ENCODE results near the gene CFC1.
"Not testable (repeated sequence)": the region's sequence is repeated elsewhere in the genome, so short reads cannot be mapped to it uniquely, and the experiment has no call there.

The CFC1 gene

GRCh38 chr2:130592791-130593414 is 6.5 kb downstream of the CFC1 start:
- H3K4me1 ChIP-seq (ENCODE audit: insufficient read depth, low read length); H3K9ac ChIP-seq (ENCODE audit: low read depth, low read length); H3K9me3 ChIP-seq (ENCODE audit: control insufficient read depth, insufficient read depth, low read length); H3K36me3 ChIP-seq (ENCODE audit: insufficient read depth, low read length): not testable (repeated sequence)

GRCh38 chr2:130590842-130591359 is 8.5 kb downstream of the CFC1 start:
- H3K9me3 ChIP-seq (ENCODE audit: control insufficient read depth, insufficient read depth, low read length); H3K9ac ChIP-seq (ENCODE audit: low read depth, low read length); H3K4me1 ChIP-seq (ENCODE audit: insufficient read depth, low read length); H3K36me3 ChIP-seq (ENCODE audit: insufficient read depth, low read length): not testable (repeated sequence)

GRCh38 chr2:130590170-130590841 is 9.1 kb downstream of the CFC1 start:
- not testable (repeated sequence) for H3K36me3 ChIP-seq (ENCODE audit: insufficient read depth, low read length); H3K4me1 ChIP-seq (ENCODE audit: insufficient read depth, low read length); H3K9me3 ChIP-seq (ENCODE audit: control insufficient read depth, insufficient read depth, low read length); H3K9ac ChIP-seq (ENCODE audit: low read depth, low read length)

GRCh38 chr2:130588688-130589458 is 10.5 kb downstream of the CFC1 start:
- H3K36me3 ChIP-seq (ENCODE audit: insufficient read depth, low read length); H3K9me3 ChIP-seq (ENCODE audit: control insufficient read depth, insufficient read depth, low read length); H3K4me1 ChIP-seq (ENCODE audit: insufficient read depth, low read length); H3K9ac ChIP-seq (ENCODE audit: low read depth, low read length): not testable (repeated sequence)

- H3K9ac ChIP-seq (ENCODE audit: low read depth, low read length), result not testable (repeated sequence)
Observed at GRCh38 chr2:130584726-130585125, 14.6 kb downstream of the CFC1 start.

GRCh38 chr2:130583582-130583981 is 15.8 kb downstream of the CFC1 start:
- not testable (repeated sequence) for H3K9ac ChIP-seq (ENCODE audit: low read depth, low read length); H3K9me3 ChIP-seq (ENCODE audit: control insufficient read depth, insufficient read depth, low read length); H3K4me1 ChIP-seq (ENCODE audit: insufficient read depth, low read length); H3K36me3 ChIP-seq (ENCODE audit: insufficient read depth, low read length)

More at GRCh38 chr2:130584726-130585125, 14.6 kb downstream of the CFC1 start:
- H3K4me1 ChIP-seq (ENCODE audit: insufficient read depth, low read length); H3K36me3 ChIP-seq (ENCODE audit: insufficient read depth, low read length); H3K9me3 ChIP-seq (ENCODE audit: control insufficient read depth, insufficient read depth, low read length): not testable (repeated sequence)

- H3K9ac ChIP-seq (ENCODE audit: low read depth, low read length); H3K36me3 ChIP-seq (ENCODE audit: insufficient read depth, low read length): not testable (repeated sequence)
Observed at GRCh38 chr2:130582970-130583369, 16.4 kb downstream of the CFC1 start.

GRCh38 chr2:130581491-130581890 is 17.9 kb downstream of the CFC1 start:
- not testable (repeated sequence) for H3K9me3 ChIP-seq (ENCODE audit: control insufficient read depth, insufficient read depth, low read length); H3K36me3 ChIP-seq (ENCODE audit: insufficient read depth, low read length); H3K9ac ChIP-seq (ENCODE audit: low read depth, low read length); H3K4me1 ChIP-seq (ENCODE audit: insufficient read depth, low read length)

More at GRCh38 chr2:130582970-130583369, 16.4 kb downstream of the CFC1 start:
- H3K4me1 ChIP-seq (ENCODE audit: insufficient read depth, low read length); H3K9me3 ChIP-seq (ENCODE audit: control insufficient read depth, insufficient read depth, low read length): not testable (repeated sequence)

- H3K9me3 ChIP-seq (ENCODE audit: control insufficient read depth, insufficient read depth, low read length); H3K36me3 ChIP-seq (ENCODE audit: insufficient read depth, low read length); H3K4me1 ChIP-seq (ENCODE audit: insufficient read depth, low read length); H3K9ac ChIP-seq (ENCODE audit: low read depth, low read length): not testable (repeated sequence)
Observed at GRCh38 chr2:130579121-130579520, 20.3 kb downstream of the CFC1 start.

- H3K4me1 ChIP-seq (ENCODE audit: insufficient read depth, low read length); H3K9me3 ChIP-seq (ENCODE audit: control insufficient read depth, insufficient read depth, low read length); H3K9ac ChIP-seq (ENCODE audit: low read depth, low read length); H3K36me3 ChIP-seq (ENCODE audit: insufficient read depth, low read length): not testable (repeated sequence)
Observed at GRCh38 chr2:130577559-130577958, 21.8 kb downstream of the CFC1 start.

- H3K9me3 ChIP-seq (ENCODE audit: control insufficient read depth, insufficient read depth, low read length); H3K36me3 ChIP-seq (ENCODE audit: insufficient read depth, low read length); H3K4me1 ChIP-seq (ENCODE audit: insufficient read depth, low read length); H3K9ac ChIP-seq (ENCODE audit: low read depth, low read length): not testable (repeated sequence)
Observed at GRCh38 chr2:130576209-130576784, 23.1 kb downstream of the CFC1 start.

GRCh38 chr2:130574230-130574629 is 25.1 kb downstream of the CFC1 start:
- not testable (repeated sequence) for H3K36me3 ChIP-seq (ENCODE audit: insufficient read depth, low read length); H3K9me3 ChIP-seq (ENCODE audit: control insufficient read depth, insufficient read depth, low read length); H3K9ac ChIP-seq (ENCODE audit: low read depth, low read length); H3K4me1 ChIP-seq (ENCODE audit: insufficient read depth, low read length)

GRCh38 chr2:130571929-130572328 is 27.4 kb downstream of the CFC1 start:
- not testable (repeated sequence) for H3K4me1 ChIP-seq (ENCODE audit: insufficient read depth, low read length); H3K9ac ChIP-seq (ENCODE audit: low read depth, low read length); H3K9me3 ChIP-seq (ENCODE audit: control insufficient read depth, insufficient read depth, low read length); H3K36me3 ChIP-seq (ENCODE audit: insufficient read depth, low read length)

GRCh38 chr2:130566165-130566564 is 33.2 kb downstream of the CFC1 start:
- H3K9ac ChIP-seq (ENCODE audit: low read depth, low read length); H3K9me3 ChIP-seq (ENCODE audit: control insufficient read depth, insufficient read depth, low read length); H3K36me3 ChIP-seq (ENCODE audit: insufficient read depth, low read length); H3K4me1 ChIP-seq (ENCODE audit: insufficient read depth, low read length): not testable (repeated sequence)

- not testable (repeated sequence) for H3K9me3 ChIP-seq (ENCODE audit: control insufficient read depth, insufficient read depth, low read length); H3K9ac ChIP-seq (ENCODE audit: low read depth, low read length); H3K4me1 ChIP-seq (ENCODE audit: insufficient read depth, low read length); H3K36me3 ChIP-seq (ENCODE audit: insufficient read depth, low read length)
Observed at GRCh38 chr2:130556441-130556840, 42.9 kb downstream of the CFC1 start.
